ENCODE measurements around the gene DSTYK. TPM values are rescaled to one million over a fixed set of nuclear protein-coding genes. Genes with fewer than 3 reads are reported as not detected.

DSTYK gene
- total and polyA plus RNA-seq, 4 donors: 3.5 to 19.3 (median 7.1) TPM

- ATAC-seq (ENCODE audit: insufficient read depth, low FRiP score): no peak
- H3K4me1 ChIP-seq (ENCODE audit: control insufficient read depth in 5 of 5, insufficient read depth in 5 of 5, low read length in 5 of 5): peaks cover 4 to 35% (median 13%) of the 10 kb centered on the region in 5 donors
Measured at GRCh38 chr1:205188098-205188497, 23.4 kb downstream of the DSTYK start.

GRCh38 chr1:205187420-205187819, 24.1 kb downstream of the DSTYK start:
- ATAC-seq (ENCODE audit: insufficient read depth, low FRiP score): no peak

More at GRCh38 chr1:205188098-205188497, 23.4 kb downstream of the DSTYK start:
- no peak for TF ChIP-seq CTCF (IDR thresholded peaks at IDR 0.05; ENCODE audit: control extremely low read depth, extremely low read depth)
- Histone ChIP-seq H3K27ac (ENCODE audit: low read depth in 1 of 2, low read length in 1 of 2) (no peak overlapping the region), H3K36me3 (ENCODE audit: control insufficient read depth in 4 of 4, insufficient read depth in 4 of 4, low read length in 4 of 4) (peaks cover 3 to 6% (median 6%) of the 10 kb centered on the region in 4 donors), H3K27me3 (ENCODE audit: control insufficient read depth in 3 of 3, insufficient read depth in 3 of 3, low read length in 2 of 3) (no peaks in the 10 kb centered on the region), H3K4me3 (no peak overlapping the region), H3K9me3 (ENCODE audit: control insufficient read depth in 4 of 4, insufficient read depth in 3 of 4, low read length in 3 of 4) (no peaks in the 10 kb centered on the region), H3K9ac (ENCODE audit: insufficient read depth in 1 of 2, low read length in 2 of 2) (no peak overlapping the region)
- WGBS, 2 donors: 49% methylated on average over 2 of the region's 2 CpGs
- DNase-seq: peak in 2 of 3 donors; percentile 37 to 54

GRCh38 chr1:205186191-205186590, 25.3 kb downstream of the DSTYK start:
- H3K27ac ChIP-seq (ENCODE audit: low read depth in 1 of 2, low read length in 1 of 2): no peak overlapping the region
- no peak for TF ChIP-seq CTCF (IDR thresholded peaks at IDR 0.05; ENCODE audit: control extremely low read depth, extremely low read depth)
- H3K9me3 ChIP-seq (ENCODE audit: control insufficient read depth in 4 of 4, insufficient read depth in 3 of 4, low read length in 3 of 4): no peaks in the 10 kb centered on the region
- no peaks in the 10 kb centered on the region for H3K27me3 ChIP-seq (ENCODE audit: control insufficient read depth in 3 of 3, insufficient read depth in 3 of 3, low read length in 2 of 3)
- H3K4me1 ChIP-seq (ENCODE audit: control insufficient read depth in 5 of 5, insufficient read depth in 5 of 5, low read length in 5 of 5): peaks cover 4 to 24% (median 11%) of the 10 kb centered on the region in 5 donors
- peaks cover 4 to 11% (median 6%) of the 10 kb centered on the region in 4 donors for H3K36me3 ChIP-seq (ENCODE audit: control insufficient read depth in 4 of 4, insufficient read depth in 4 of 4, low read length in 4 of 4)
- DNase-seq (no peak), ATAC-seq (ENCODE audit: insufficient read depth, low FRiP score) (no peak)
- no peak overlapping the region for H3K9ac ChIP-seq (ENCODE audit: insufficient read depth in 1 of 2, low read length in 2 of 2)
- H3K4me3 ChIP-seq: no peak overlapping the region

More at GRCh38 chr1:205187420-205187819, 24.1 kb downstream of the DSTYK start:
- TF ChIP-seq CTCF (IDR thresholded peaks at IDR 0.05; ENCODE audit: control extremely low read depth, extremely low read depth): no peak
- 95% methylated on average over 10 of the region's 10 CpGs for WGBS, 2 donors
- Histone ChIP-seq H3K4me3 (no peak overlapping the region), H3K9me3 (ENCODE audit: control insufficient read depth in 4 of 4, insufficient read depth in 3 of 4, low read length in 3 of 4) (no peaks in the 10 kb centered on the region), H3K4me1 (ENCODE audit: control insufficient read depth in 5 of 5, insufficient read depth in 5 of 5, low read length in 5 of 5) (peaks cover 4 to 35% (median 13%) of the 10 kb centered on the region in 5 donors), H3K36me3 (ENCODE audit: control insufficient read depth in 4 of 4, insufficient read depth in 4 of 4, low read length in 4 of 4) (peaks cover 3 to 6% (median 6%) of the 10 kb centered on the region in 4 donors), H3K27me3 (ENCODE audit: control insufficient read depth in 3 of 3, insufficient read depth in 3 of 3, low read length in 2 of 3) (no peaks in the 10 kb centered on the region), H3K9ac (ENCODE audit: insufficient read depth in 1 of 2, low read length in 2 of 2) (no peak overlapping the region), H3K27ac (ENCODE audit: low read depth in 1 of 2, low read length in 1 of 2) (no peak overlapping the region)
- DNase-seq: no peak

Data from lung (tissue), 12 donors.